GM21529 (cell line): ENCODE measurements around the gene HFE.
A peak's percentile ranks its signal among the peaks of the same experiment; 100 is the strongest.
"Not testable (repeated sequence)": the region's sequence is repeated elsewhere in the genome, so short reads cannot be mapped to it uniquely, and the experiment has no call there.

Experiments used
- ATAC-seq: cut with Tn5 transposase; IDR thresholded peaks from one replicate; pipeline ENCODE4 v1.9.1; 2021; ENCODE audit not compliant: unreplicated experiment

HFE gene

GRCh38 chr6:26105842-26106241 is 18.6 kb downstream of the HFE start:
- no peak for ATAC-seq

- no peak for ATAC-seq
These were observed 20.7 kb downstream of the HFE start for GRCh38 chr6:26107935-26108334.

- no peak for ATAC-seq
These were observed 22.5 kb downstream of the HFE start for GRCh38 chr6:26109772-26110171.

DNA sequence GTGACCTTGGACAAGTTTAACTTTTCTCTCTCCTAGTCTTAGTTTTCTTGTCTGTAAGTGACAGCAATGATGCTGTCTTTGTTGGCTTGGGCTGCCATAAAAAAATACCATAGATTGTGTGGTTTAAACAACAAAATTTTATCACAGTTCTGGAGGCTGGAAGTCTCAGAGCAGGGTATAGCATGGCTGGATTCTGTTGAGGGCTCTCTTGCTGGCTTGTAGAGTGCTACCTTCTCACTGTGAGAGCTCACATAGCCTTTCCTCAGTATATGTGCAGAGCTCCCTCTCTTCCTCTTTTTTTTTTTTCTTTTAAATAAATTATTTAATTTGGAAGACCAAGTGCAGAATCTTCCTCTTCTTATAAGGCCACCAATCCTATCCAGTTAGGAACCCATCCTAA is 26.3 kb downstream of the HFE start:
- ATAC-seq = no peak

DNA sequence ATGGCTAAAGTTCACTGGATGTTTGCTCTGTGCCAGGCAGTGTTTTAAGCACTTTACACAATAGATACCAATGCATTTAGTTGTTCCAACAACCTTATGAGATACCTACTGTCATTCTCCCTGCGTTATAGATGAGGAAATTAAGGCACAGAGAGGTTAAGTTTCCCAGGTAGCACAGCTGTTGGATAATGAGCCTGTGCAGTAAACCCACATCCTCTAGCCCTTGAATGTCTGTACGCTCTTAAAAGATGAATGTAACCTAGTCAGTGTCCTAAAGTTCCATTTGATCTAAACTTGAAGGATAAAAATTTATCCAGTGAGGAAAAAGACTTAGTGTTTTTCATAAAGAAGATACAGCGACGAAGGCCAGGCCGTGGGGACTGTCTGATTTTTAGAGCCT is 28.0 kb downstream of the HFE start:
- ATAC-seq = no peak

- no peak for ATAC-seq
These were observed 29.0 kb downstream of the HFE start for GRCh38 chr6:26116267-26116666.

DNA sequence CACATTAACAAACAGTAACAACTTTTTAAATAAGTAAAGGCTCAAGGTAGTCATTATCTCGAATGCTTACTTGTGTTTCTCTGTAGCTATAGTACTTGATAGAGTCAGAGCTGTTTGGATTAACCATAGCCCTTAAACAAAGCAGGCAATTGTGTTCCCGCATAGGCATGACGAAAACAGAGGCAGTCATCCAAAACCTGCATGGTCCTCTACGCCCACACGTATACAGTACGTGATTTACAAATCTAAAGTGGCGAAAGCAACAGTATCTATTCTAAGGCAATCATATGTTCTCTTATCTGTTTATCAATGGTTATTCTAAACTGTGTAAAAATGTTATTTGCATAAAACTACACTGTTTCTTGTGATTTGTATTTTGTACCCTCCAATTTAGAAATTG is 31.8 kb downstream of the HFE start:
- no peak for ATAC-seq

DNA sequence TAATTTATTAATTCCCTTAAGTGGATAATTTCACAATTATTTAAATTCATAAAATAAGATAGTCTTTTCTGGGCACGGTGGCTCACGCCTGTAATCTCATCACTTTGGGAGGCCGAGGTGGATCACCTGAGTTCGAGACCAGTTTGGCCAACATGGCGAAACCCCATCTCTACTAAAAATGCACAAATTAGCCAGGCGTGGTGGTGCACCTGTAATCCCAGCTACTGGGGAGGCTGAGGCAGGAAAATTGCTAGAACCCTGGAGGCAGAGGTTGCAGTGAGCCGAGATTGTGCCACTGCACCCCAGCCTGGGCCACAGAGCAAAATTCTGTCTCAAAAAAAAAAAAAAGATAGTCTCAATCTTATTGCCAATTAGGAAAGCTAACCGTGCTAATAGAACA is 32.9 kb downstream of the HFE start:
- ATAC-seq = not testable (repeated sequence)

GRCh38 chr6:26120807-26121140 is 33.5 kb downstream of the HFE start:
- no peak for ATAC-seq

DNA sequence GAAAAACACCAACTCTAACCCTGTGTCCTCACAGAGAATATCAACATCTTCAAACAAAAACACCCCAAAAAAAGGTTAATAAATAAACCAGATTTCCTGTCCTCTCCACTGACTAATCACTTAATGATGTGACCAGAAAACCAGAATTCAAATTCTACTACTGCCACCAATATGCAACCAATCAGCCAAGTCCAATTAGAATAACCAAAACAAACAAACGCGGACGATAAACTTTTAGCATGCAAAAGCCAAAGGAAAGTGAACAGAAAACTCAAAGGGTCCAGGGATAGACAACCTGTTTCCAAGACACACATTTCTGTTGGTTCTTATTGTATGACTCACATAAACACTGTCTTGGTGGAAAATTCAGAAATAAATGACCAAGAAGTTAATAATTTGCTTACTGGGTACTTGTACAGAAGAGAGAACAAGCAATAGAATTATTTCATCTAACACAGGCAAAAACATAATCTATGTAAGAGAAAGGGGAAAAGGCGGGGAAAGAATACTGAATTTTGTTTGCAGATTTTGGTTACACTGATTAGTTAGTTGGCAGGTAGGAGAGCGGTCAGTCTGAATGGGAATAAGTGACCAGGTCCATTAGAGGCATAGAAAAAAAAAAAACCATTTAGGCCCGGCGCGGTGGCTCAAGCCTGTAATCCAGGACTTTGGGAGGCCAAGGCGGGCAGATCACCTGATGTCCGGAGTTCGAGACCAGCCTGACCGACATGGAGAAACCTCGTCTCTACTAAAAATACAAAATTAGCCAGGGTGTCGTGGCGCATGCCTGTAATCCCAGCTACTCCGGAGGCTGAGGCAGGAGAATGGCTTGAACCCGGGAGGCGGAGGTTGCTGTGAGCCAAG is 34.1 kb downstream of the HFE start:
- no peak for ATAC-seq

GRCh38 chr6:26122005-26122388 is 34.8 kb downstream of the HFE start:
- ATAC-seq = no peak

GRCh38 chr6:26122402-26122792 is 35.2 kb downstream of the HFE start:
- no peak for ATAC-seq

DNA sequence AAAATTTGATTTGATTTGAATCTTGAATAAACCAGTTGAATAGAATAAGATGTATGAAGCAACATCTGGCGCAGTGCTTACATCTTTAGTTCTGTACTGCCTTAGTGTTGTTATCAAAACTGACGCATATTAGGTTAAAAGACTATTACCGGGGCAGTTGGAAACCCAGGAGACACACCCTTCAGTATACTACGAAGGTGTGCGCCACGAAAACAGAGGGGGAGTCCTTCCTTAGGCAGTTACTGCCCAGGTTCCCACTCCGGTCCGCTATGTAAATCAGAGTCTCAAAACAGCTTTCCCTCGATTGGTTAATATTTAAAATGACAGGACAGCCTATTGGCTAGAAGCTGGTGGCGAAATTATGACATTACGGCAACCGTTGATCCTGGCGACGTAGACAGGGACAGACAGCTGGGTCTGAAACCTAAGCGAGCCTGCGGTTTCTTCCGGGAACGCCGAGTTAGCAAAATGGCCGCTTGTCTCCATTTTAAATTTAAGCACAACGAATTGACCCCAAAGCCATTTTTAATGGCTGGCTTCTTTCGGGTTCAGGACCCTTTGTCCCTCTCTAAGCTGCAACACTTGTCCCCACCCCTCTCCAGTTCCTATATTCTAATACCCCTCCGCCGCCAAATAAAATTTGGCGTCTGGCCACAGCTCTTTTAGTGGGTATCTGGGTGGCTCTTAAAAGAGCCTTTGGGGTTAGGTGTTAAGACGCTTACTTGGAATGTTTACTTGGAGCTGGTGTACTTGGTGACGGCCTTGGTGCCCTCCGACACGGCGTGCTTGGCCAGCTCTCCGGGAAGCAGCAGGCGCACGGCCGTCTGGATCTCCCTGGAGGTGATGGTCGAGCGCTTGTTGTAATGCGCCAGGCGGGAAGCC is 35.8 kb downstream of the HFE start:
- ATAC-seq = peak; percentile 56

- no peak for ATAC-seq
These were observed 36.4 kb downstream of the HFE start for GRCh38 chr6:26123675-26123946.

- peak; percentile 78 for ATAC-seq
These were observed 36.9 kb downstream of the HFE start for GRCh38 chr6:26123947-26124780.

DNA sequence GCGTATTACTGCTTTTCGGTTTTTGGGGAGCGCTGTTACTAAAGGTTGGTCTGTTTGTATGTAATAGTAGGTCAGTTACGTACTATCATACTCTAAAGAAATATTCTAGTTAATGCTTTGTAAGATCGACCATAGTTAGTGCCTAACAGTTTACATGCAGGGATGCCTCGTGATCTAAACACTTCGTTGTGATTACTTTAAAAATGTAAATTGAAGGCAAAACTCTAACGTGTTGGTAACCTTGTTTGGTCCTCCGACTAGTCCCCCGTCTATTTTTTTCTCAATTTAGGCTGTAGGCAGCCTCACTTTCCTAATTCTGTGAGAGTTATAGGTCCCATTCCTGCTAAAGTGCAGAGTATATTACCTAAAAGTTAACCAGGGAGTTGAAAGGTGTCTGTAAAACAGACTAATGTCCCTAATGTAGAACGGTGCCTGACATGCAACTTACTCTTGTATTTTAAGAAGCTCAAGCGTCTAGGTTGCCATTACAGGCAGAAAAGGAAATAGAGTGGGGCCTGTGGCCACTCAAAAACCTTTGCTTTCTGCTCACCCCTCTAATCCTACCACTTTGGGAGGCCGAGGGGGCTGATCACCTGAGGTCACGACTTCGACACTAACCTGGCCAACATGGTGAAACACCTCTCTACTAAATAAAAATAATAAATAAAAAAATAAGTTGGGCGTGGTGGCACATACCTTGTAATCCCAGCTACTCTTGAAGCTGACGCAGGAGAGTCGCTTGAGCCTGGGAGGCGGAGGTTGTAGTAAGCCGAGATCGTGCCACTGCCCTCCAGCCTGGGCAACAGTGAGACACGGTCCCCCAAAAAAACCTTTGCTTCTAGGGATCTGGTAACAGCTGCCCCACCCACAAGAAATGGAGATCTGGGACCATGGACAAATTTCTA is 37.8 kb downstream of the HFE start:
- no peak for ATAC-seq

GRCh38 chr6:26126394-26127235 is 39.4 kb downstream of the HFE start:
- ATAC-seq = no peak

DNA sequence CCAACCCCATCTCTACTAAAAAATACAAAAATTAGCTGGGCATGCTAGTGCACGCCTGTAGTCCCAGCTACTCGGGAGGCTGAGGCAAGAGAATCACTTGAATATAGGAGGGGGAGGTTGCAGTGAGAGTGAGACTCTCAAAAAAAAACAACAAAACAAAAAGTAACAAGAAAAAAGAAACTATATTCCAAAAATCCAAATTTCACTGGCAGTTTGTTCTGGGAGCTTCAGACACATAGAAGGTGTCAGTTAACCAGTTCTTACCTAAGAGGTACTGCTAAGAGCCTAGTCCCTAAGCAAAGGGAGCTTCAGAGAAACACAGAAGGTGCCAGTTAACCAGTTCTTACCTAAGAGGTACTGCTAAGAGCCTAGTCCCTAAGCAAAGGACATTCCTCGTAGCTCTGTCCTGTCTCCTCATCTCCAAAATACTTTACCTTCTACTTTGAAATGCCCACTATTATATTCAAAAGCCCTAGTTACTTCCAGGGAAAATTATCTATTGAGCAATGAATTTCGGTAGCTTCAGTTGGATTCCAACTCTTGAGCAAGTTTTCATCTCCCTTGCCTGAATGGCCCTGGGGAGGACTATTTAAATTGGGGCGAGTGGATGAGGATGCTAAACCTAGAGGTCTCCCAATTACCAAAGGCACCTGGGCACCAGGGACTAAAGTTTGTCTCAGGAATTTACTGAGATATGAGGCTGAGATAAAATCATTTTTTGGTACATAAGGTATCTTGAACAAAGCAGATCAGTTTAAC is 41.0 kb downstream of the HFE start:
- ATAC-seq = no peak

- ATAC-seq = no peak
These were observed 42.4 kb downstream of the HFE start for GRCh38 chr6:26129656-26130055.
